Cardiac muscle cell (in vitro differentiated cells and primary cell): ENCODE data around the gene SV2A. TPM values are rescaled to one million over a fixed set of nuclear protein-coding genes. Genes with fewer than 3 reads are reported as not detected.

Experiments
- DNase-seq, 2 donors: peaks; one replicate each; pipeline versions ENCODE4 v3.0.0 to v3.0.0-alpha.2; 2010 to 2017; ENCODE audit warnings: low read depth in 1 of 2, low spot score in 1 of 2
- H3K27ac ChIP-seq: fragments of 200-600 bp; sonication (generic); 2 replicates; pipeline ENCODE4 v1.5.1; 2016
- H3K27me3 ChIP-seq: fragments of 200-600 bp; sonication (generic); 2 replicates; pipeline ENCODE4 v1.6.0; 2016; ENCODE audit warnings: control low read depth
- H3K36me3 ChIP-seq: fragments of 200-600 bp; sonication (generic); 2 replicates; pipeline ENCODE4 v1.5.1; 2016; ENCODE audit warnings: control low read depth
- H3K4me1 ChIP-seq: fragments of 200-600 bp; sonication (generic); 2 replicates; pipeline ENCODE4 v1.8.1; 2017; ENCODE audit warnings: low read depth, mild to moderate bottlenecking, mixed run types
- H3K4me3 ChIP-seq: fragments of 200-600 bp; sonication (generic); 2 replicates; pipeline ENCODE4 v1.5.1; 2016; ENCODE audit warnings: mild to moderate bottlenecking
- H3K9me3 ChIP-seq: fragments of 200-600 bp; sonication (generic); 2 replicates; pipeline ENCODE4 v1.5.1; 2017; ENCODE audit warnings: low read depth, mild to moderate bottlenecking, control low read depth
- CTCF ChIP-seq: IDR thresholded peaks from 2 replicates; pipeline ENCODE4 v1.5.1; 2012; ENCODE audit warnings: low read depth, mild to moderate bottlenecking, low read length
- polyA plus RNA-seq: library from polyadenylated mRNA; unstranded; fragments of >200 nt; fragmentation: Nextera tagmentation; extraction: Ambion mirVana; gene quantifications from 2 replicates; pipeline ENCODE4 v1.2.1, GENCODE V29; 2016
- total RNA-seq: library from RNA; depleted of rRNA; stranded (reverse); fragments of >200 nt; gene quantifications from 2 replicates; pipeline ENCODE4 v1.2.3, GENCODE V29; 2016

Gene SV2A
- total RNA-seq (19.2 and 21.9 TPM in 2 replicates), polyA plus RNA-seq (20.0 and 23.3 TPM in 2 replicates)

- no peaks in the 10 kb centered on the region for H3K9me3 ChIP-seq
- H3K4me1 ChIP-seq = peaks cover 18% of the 10 kb centered on the region
- H3K27ac ChIP-seq = no peak within 1 kb of the TSS
- peak within 1 kb of the TSS; percentile 63 for H3K4me3 ChIP-seq
- H3K36me3 ChIP-seq = peaks cover 2% of the 10 kb centered on the region
- no peak for TF ChIP-seq CTCF
- no peaks in the 10 kb centered on the region for H3K27me3 ChIP-seq
- DNase-seq = peak; percentile 69 to 71
Measured at GRCh38 chr1:149917571-149918144, at the start of gene SV2A. Gene SV2A (minus strand): TSS chr1:149917844. CDS start chr1:149913840, 4,004 bp downstream.

GRCh38 chr1:149967041-149967440, 49.4 kb upstream of the SV2A start:
- DNase-seq = no peak
- Histone ChIP-seq H3K9me3 (no peaks in the 10 kb centered on the region), H3K27ac (peak overlapping the region; percentile 68), H3K36me3 (peaks cover 52% of the 10 kb centered on the region), H3K27me3 (no peaks in the 10 kb centered on the region), H3K4me1 (no peaks in the 10 kb centered on the region), H3K4me3 (no peak overlapping the region)
- TF ChIP-seq CTCF = no peak

GRCh38 chr1:149966405-149966804, 48.8 kb upstream of the SV2A start:
- DNase-seq = no peak
- H3K4me1 ChIP-seq = no peaks in the 10 kb centered on the region
- TF ChIP-seq CTCF = no peak
- H3K4me3 ChIP-seq = no peak overlapping the region
- H3K27me3 ChIP-seq = no peaks in the 10 kb centered on the region
- H3K9me3 ChIP-seq = no peaks in the 10 kb centered on the region
- peaks cover 51% of the 10 kb centered on the region for H3K36me3 ChIP-seq
- peak overlapping the region; percentile 68 for H3K27ac ChIP-seq

GRCh38 chr1:149965440-149965839, 47.8 kb upstream of the SV2A start:
- TF ChIP-seq CTCF = no peak

GRCh38 chr1:149963358-149963757, 45.7 kb upstream of the SV2A start:
- no peaks in the 10 kb centered on the region for H3K4me1 ChIP-seq
- TF ChIP-seq CTCF = no peak
- H3K4me3 ChIP-seq = no peak overlapping the region
- H3K27me3 ChIP-seq = no peaks in the 10 kb centered on the region
- H3K27ac ChIP-seq = peak overlapping the region; percentile 62
- H3K36me3 ChIP-seq = peaks cover 45% of the 10 kb centered on the region
- H3K9me3 ChIP-seq = no peaks in the 10 kb centered on the region
- DNase-seq = no peak

More at GRCh38 chr1:149965440-149965839, 47.8 kb upstream of the SV2A start:
- Histone ChIP-seq H3K27me3 (no peaks in the 10 kb centered on the region), H3K9me3 (no peaks in the 10 kb centered on the region), H3K4me3 (no peak overlapping the region), H3K27ac (no peak overlapping the region), H3K4me1 (no peaks in the 10 kb centered on the region), H3K36me3 (peaks cover 43% of the 10 kb centered on the region)
- DNase-seq = no peak
